ENCODE measurements around the gene FAM3C. TPM values are rescaled to one million over a fixed set of nuclear protein-coding genes. Genes with fewer than 3 reads are reported as not detected.

The FAM3C gene
- total RNA-seq, 1 donor from 2014 or later = 203 TPM

Other genes with a start within 250 kb of the FAM3C start
- gene WNT16, start 67.3 kb downstream of the FAM3C start, total RNA-seq = 0.30 TPM in 1 of 2 replicates, not detected in the other

Measured in renal cortical epithelial cell (primary cell).